MCF 10A (cell line): ENCODE data around the gene DXO. TPM values are rescaled to one million over a fixed set of nuclear protein-coding genes. Genes with fewer than 3 reads are reported as not detected.

ENCODE experiments used
- BruUV-seq: library from RNA; stranded (reverse); fragments of 400-500 nt; replicated peaks from 2 replicates; lab custom pipeline; 2021; lab: Mats Ljungman, UMichigan
- CTCF ChIA-PET: fragments of 300-600 bp; sonication (Branson Sonifier 250); formaldehyde crosslinking; extraction: SDS; loops from one replicate; lab custom pipeline; 2021; ENCODE audit warnings: antibody characterized with exemption, inconsistent platforms; lab: Yijun Ruan, JAX
- POLR2A ChIA-PET: fragments of 300-600, 350-650 bp; sonication (Branson Sonifier 250); formaldehyde crosslinking; extraction: SDS; loops from one replicate; lab custom pipeline; 2020; ENCODE audit warnings: antibody characterized with exemption, inconsistent platforms; lab: Yijun Ruan, JAX
- DNase-seq: peaks from one replicate; pipeline ENCODE4 v3.0.0-alpha.2; 2018; ENCODE audit not compliant: unreplicated experiment
- H3K27ac Mint-ChIP-seq: one replicate; pipeline ENCODE4 v1.8.0; 2022; ENCODE audit warnings: mild to moderate bottlenecking, low read depth, mixed read lengths; ENCODE audit not compliant: unreplicated experiment
- H3K27me3 Mint-ChIP-seq: one replicate; pipeline ENCODE4 v1.8.0; 2022; ENCODE audit warnings: mixed read lengths; ENCODE audit not compliant: insufficient read depth, unreplicated experiment
- H3K36me3 Mint-ChIP-seq: one replicate; pipeline ENCODE4 v1.8.0; 2022; ENCODE audit warnings: mild to moderate bottlenecking, moderate library complexity, mixed read lengths; ENCODE audit not compliant: insufficient read depth, unreplicated experiment
- H3K4me1 Mint-ChIP-seq: one replicate; pipeline ENCODE4 v1.8.0; 2022; ENCODE audit warnings: mixed read lengths; ENCODE audit not compliant: insufficient read depth, unreplicated experiment
- H3K4me3 Mint-ChIP-seq: one replicate; pipeline ENCODE4 v1.8.0; 2022; ENCODE audit warnings: mild to moderate bottlenecking, moderate library complexity, mixed read lengths; ENCODE audit not compliant: unreplicated experiment
- H3K9me3 Mint-ChIP-seq: one replicate; pipeline ENCODE4 v1.8.0; 2022; ENCODE audit warnings: mixed read lengths; ENCODE audit not compliant: unreplicated experiment
- CTCF ChIP-seq: fragments of 200-600 bp; IDR thresholded peaks from one replicate; pipeline ENCODE4 v1.8.0; 2022; ENCODE audit warnings: antibody characterized with exemption, mild to moderate bottlenecking; ENCODE audit not compliant: unreplicated experiment
- intact Hi-C: fragments of 100-400 bp; cut with micrococcal nuclease; formaldehyde crosslinking; loops from 2 replicates; pipeline ENCODE4 v1.14.1; 2022
- total RNA-seq: library from RNA; stranded (reverse); gene quantifications from 2 replicates; pipeline ENCODE4 v1.2.3, GENCODE V29; 2022

The DXO gene
- total RNA-seq, 1 experiment from 2014 or later, result 41.4 TPM

GRCh38 chr6:31961616-31962015 lies 10.3 kb downstream of the DXO start:
- Mint-ChIP-seq H3K36me3 (peaks cover 71% of the 10 kb centered on the region), H3K9me3 (no peaks in the 10 kb centered on the region), H3K4me3 (no peak overlapping the region), H3K4me1 (peaks cover 9% of the 10 kb centered on the region), H3K27ac (no peak overlapping the region), H3K27me3 (no peaks in the 10 kb centered on the region)
- no peak for TF ChIP-seq CTCF
- CTCF ChIA-PET, result no interaction called here
- intact Hi-C loops, result no loop called here
- POLR2A ChIA-PET, result interaction anchor here (1.0 to 1.3 kb wide), 2 partner anchors 9 to 10 kb away, joined by 3 to 6 read pairs; partner anchors contain the start of gene DXO
- no peak for DNase-seq
- BruUV-seq, result no TSS peak

GRCh38 chr6:31958741-31959739 lies 12.9 kb downstream of the DXO start, which contains the start of the genes NELFE and SKIC2:
Gene NELFE, minus strand, starts transcription at chr6:31958971. Its CDS starts 525 bp downstream, at chr6:31958446.
Gene SKIC2, plus strand, starts transcription at chr6:31959175. Its CDS starts 18 bp downstream, at chr6:31959193.
- peaks cover 9% of the 10 kb centered on the region for H3K4me1 Mint-ChIP-seq
- no peaks in the 10 kb centered on the region for H3K9me3 Mint-ChIP-seq
- peaks cover 76% of the 10 kb centered on the region for H3K36me3 Mint-ChIP-seq
- no peak for TF ChIP-seq CTCF
- ChIA-PET CTCF (interaction anchor here (0.6 to 0.7 kb wide), 4 partner anchors 71 to 901 kb away, joined by 3 to 5 read pairs (median 4); no protein-coding TSS in a partner anchor), POLR2A (interaction anchor here (0.5 to 3.5 kb wide), 20 partner anchors 10 to 416 kb away, joined by 3 to 109 read pairs (median 4); partner anchors contain the start of genes CFB, DXO, EHMT2 and FKBPL)
- peak within 1 kb of the TSS; percentile 97 for H3K27ac Mint-ChIP-seq
- H3K4me3 Mint-ChIP-seq, result peak within 1 kb of the TSS; percentile 88
- no peaks in the 10 kb centered on the region for H3K27me3 Mint-ChIP-seq
- intact Hi-C loops, result loop anchor here (1.0 to 10.0 kb wide), 2 partner anchors 12 to 124 kb away; no protein-coding TSS in a partner anchor
- peak; percentile 96 for DNase-seq
- TSS peak; percentile 66 for BruUV-seq

- ChIA-PET CTCF (interaction anchor here (0.7 kb wide), 1 partner anchor 70 kb away, joined by 3 read pairs; no protein-coding TSS in a partner anchor), POLR2A (interaction anchor here (0.8 to 3.5 kb wide), 11 partner anchors 9 to 416 kb away, joined by 3 to 109 read pairs (median 5); partner anchors contain the start of genes CFB, DXO, EHMT2 and FKBPL)
- Mint-ChIP-seq H3K4me1 (peaks cover 9% of the 10 kb centered on the region), H3K36me3 (peaks cover 83% of the 10 kb centered on the region), H3K27ac (peak overlapping the region; percentile 97), H3K27me3 (no peaks in the 10 kb centered on the region), H3K4me3 (peak overlapping the region; percentile 88), H3K9me3 (no peaks in the 10 kb centered on the region)
- intact Hi-C loops, result loop anchor here (10.0 kb wide), 1 partner anchor 124 kb away; no protein-coding TSS in a partner anchor
- no TSS peak for BruUV-seq
- no peak for DNase-seq
- no peak for TF ChIP-seq CTCF
Observed at GRCh38 chr6:31958412-31958740, 13.6 kb downstream of the DXO start.
